HCEC 1CT (cell line): ENCODE data around the gene ECI1.
"Not testable (repeated sequence)": the region's sequence is repeated elsewhere in the genome, so short reads cannot be mapped to it uniquely, and the experiment has no call there.

Source experiments
- DNase-seq: peaks from one replicate; pipeline ENCODE4 v3.0.0-alpha.2; 2017

ECI1 gene

DNA sequence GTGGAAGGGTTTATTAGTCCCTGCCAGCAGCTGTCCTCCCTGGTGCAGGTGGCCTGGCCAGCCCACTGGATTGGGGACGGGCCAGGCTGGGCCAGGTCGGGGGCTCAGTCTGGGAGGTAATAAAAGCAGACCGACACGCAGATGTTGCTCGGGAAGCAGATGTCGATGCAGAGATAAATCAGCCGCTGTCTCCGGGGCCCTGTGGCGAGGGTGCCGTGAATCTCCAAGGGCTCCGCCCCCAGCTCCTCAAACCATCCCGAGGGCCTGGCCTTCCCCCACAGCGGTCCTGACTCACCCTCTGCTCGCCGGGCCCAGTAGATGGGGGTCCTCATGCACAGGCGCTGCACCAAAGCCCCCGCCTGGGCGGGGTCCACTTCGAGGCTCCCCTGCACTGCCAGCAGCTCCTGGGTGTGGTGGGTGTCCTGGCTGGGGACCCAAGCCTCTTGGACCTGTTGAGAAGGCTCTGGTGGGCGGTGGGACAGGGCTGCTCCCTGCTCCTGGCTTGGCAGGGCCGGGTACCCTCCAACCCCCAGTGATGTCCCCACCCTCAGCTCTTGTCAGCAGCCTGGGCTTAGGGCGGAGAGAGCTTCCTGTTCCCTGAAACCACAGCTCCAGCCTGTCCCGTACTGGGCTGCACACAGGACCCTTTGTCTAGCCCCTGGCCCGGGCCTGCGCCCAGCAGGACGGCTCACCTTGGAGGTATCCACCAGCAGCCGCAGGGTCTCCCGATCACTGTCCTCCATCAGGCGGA, 42.0 kb downstream of the ECI1 start:
- no peak for DNase-seq

DNA sequence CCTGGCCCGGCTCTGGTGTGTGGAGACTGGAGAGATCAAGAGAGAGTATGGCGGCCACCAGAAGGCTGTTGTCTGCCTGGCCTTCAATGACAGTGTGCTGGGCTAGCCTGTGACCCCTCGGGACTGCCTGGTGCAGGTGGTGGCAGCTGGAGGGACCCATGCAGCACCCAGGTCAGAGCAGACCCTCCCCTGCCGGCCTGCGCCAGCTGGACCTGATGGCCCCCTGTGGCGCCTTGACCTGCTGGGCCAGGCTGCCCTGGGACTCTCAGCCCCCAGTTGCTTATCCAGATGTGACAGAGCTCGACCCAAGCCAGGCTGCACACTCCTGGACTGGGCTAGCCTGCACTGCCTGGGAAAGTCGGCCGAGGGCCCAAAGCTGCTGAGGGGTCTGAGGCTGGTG, 42.6 kb downstream of the ECI1 start:
- no peak for DNase-seq

DNA sequence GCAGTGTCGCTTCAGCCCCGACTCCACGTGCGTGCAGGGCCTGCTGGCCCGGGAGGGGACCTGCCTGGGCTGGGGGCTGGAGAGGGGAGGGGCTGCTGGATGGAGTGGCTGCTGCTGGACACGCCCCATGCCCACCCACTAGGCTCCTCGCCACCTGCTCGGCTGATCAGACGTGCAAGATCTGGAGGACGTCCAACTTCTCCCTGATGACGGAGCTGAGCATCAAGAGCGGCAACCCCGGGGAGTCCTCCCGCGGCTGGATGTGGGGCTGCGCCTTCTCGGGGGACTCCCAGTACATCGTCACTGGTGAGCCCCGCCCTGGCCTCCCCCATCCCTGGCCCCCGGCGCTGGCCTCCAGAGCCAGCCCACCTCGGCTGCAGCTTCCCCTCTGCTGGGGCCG, 43.1 kb downstream of the ECI1 start:
- no peak for DNase-seq

DNA sequence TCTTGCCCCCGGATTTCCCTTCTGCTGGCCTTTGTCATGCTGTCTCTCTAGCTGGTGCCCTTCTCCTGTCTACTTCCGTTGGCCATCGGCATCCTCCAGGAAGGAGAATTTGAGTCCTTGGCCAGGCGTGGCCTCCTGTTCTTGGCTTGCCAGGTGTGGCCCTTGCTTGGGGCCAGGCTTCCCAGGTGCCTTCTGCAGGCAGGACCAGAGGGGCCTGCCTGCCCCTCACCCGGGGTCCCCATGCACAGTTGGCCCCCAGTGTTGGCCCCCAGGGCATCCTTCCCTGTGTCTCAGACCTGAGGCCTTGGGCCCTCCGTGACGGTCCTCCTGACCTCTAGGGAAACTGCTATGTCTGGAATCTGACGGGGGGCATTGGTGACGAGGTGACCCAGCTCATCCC, 43.5 kb downstream of the ECI1 start:
- DNase-seq = no peak

DNA sequence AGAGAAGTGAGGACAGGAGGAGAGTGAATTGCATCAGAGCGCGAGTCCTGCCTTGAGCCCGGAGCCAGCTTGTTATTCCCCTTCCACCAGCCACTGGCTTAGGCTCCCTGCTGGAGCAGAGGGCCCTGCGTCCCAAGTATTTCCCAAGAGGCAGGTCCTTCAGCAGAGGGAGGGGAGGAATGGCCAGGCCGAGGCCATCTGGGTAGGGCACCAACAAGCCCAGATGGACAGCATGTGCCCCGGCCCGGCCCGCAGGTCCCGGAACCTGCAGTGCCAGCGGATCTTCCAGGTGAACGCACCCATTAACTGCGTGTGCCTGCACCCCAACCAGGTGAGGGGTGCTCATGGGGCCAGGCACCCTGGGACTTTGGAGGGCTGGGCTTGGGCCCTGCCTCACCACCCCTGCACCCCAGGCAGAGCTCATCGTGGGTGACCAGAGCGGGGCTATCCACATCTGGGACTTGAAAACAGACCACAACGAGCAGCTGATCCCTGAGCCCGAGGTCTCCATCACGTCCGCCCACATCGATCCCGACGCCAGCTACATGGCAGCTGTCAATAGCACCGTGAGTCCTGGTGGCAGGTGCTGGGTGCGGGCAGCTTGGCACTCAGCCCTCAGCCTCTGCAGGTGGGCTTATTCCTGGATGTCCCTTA, 44.5 kb downstream of the ECI1 start:
- no peak for DNase-seq

DNA sequence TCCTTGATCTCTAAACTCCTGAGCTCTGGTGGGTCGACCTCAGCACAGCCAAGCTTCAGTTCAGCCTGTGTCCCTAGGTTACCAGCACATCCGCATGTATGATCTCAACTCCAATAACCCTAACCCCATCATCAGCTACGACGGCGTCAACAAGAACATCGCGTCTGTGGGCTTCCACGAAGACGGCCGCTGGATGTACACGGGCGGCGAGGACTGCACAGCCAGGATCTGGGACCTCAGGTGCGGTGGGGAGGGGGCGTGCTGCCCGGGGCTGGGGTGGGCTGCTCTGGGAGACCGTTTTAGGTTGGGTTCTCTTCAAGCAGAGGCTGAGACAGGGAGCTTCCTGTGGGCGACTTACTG, 45.0 kb downstream of the ECI1 start:
- DNase-seq = no peak

DNA sequence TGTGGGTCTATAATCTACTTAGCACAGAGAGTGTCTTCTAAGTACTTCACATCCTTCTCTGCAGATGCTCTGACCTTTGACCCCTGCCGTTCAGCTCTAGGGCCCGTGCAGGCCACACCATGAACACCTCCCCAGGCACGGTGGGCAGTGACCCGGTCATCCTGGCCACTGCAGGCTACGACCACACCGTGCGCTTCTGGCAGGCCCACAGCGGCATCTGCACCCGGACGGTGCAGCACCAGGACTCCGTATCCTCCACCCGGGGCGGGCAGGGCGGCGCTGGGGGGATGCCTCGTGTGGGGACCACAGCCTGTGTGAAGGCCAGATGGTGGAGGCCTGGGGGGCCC, 45.4 kb downstream of the ECI1 start:
- DNase-seq = peak; percentile 15

DNA sequence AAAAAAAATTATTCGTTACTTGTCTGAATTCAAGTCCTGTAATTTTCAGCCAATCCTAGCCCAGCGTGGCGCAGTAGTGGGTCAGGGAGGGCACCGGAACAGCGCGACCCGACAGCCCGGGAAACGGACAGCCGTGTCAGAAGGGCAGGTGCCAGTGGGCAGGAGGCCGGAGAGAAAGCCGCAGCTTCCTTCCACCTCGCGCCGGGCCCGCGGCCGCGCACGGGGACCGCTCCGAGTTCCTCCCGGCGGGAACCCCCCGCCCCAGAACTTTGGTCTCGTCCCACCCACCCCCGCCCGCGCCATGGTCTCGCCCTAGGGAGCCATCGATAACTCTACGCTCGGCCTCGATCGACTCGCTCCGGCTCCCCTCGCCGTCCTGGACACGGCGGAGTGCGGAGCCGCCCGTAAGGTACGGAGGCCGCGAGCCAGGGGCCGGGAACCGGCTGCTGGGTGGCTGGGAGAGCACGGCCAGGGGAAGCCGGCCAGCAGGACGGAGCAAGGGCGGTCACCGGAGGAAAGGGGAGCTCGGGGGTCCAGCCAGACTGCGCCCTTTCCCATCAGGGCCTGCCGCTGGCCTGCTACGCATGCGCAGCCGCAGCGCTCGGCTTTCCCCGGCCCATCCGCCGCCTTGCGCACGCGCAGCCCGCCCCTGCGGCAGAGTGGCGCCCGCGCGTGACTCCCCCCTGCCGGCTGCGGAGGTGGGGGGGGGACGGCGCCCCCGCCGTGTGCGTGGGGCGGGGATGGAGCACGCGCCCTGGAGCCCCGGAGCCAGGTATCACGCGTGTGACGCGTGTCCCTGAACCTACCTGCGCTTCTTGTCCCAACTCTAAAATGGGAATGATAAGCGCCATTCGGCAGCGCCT, 46.1 kb downstream of the ECI1 start, which contains the start of gene MLST8:
Gene MLST8 (plus strand): TSS at position 351 of the 863 bp plus-strand sequence. CDS start 632 bp downstream, outside the sequence.
- peak; percentile 74 for DNase-seq

DNA sequence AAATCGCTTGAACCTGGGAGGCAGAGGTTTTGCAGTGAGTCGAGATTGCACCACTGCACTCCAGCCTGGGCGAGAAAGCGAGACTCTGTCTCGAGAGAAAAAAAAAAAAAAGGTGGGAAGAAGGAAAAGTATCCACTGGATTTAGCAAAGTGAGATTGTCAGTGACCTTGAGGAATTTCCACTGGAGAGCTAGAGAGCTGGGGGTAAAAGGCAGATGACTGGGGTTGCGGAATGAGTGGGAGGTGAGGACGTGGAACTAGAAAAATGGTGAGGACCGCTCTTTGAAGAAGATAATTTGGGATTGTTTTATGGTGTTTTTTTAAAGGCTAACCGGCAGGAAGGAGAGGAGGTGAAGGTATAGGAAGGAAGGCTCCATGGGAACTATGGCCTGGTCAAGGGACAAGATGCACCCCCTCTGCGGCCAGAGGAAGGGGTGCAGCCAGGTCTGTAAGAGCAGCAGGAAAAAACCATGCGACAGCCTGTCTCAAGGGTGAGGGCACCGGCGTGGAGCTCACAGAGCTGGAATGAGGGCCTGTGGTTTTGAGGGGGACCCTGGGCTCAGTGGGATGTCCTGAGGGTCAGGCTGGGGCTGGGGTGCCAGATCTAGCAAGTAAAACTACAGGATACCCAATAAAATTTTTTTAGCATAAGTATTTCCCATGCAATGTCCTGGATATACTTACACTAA, 46.8 kb downstream of the ECI1 start:
- DNase-seq = no peak

DNA sequence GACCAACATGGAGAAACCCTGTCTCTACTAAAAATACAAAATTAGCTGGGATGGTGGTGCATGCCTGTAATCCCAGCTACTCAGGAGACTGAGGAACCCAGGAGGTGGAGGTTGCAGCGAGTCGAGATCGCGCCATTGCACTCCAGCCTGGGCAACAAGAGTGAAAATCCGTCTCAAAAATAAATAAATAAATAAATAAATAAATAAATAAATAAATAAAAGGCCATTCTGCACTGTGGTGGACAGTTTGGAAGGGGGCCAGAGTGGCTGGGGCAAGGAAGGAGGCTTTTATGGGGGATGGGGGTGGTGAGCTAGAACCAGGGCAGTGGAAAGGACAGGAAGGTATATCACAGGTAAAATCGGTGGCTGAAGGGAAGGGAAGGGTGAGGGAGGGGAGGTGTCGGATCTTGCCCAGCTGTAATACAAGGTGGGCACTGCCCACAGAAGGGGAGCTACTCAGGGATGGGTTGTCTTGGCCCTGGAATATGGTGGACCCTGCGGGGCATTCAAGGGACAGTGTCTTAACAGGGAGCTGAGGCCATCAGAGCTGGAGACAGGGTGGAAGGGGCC, 48.2 kb downstream of the ECI1 start:
- DNase-seq = not testable (repeated sequence)

DNA sequence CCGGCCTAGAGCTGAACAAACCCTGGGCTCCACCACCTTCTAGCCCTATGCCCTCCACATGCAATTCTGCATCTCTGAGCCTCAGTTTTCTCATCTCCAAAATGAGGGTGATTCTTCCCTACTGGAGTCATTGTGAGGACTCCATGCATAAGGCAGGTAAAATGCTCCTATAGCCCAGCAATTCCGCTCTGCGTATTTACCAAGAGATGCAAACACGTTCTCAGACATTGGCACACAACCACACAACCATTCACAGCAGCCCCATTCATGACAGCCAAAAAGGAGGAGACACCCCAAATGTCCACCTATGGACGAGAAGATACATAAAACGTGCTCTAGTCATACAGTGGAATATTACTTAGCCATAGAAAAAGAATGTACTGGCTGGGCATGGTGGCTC, 51.1 kb downstream of the ECI1 start:
- DNase-seq = no peak

DNA sequence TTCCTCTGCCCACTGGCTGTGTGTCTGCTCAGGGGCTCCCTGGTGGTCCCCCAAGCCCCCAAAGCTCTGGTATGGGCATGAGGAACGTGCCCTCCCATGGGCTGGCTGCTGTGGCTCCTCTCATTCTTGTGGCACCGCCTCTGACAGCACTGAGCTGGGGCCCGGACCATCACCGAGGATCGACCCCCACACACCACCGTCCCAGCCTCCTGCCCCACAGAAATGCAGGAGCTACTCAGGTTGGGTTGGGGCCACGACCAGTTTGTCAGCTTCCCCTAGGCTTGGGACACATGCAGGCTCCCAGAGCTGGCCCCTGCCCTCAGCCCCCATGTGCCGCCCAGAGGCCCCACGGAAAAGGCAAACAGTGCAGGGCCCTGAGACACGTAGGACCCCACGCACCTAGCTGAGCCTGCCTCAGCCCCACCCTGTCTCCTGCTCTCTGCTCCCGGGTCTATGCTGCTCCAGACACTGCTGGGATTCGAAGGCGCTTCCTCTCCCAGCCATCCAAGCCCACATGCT, 51.7 kb downstream of the ECI1 start:
- DNase-seq = no peak

DNA sequence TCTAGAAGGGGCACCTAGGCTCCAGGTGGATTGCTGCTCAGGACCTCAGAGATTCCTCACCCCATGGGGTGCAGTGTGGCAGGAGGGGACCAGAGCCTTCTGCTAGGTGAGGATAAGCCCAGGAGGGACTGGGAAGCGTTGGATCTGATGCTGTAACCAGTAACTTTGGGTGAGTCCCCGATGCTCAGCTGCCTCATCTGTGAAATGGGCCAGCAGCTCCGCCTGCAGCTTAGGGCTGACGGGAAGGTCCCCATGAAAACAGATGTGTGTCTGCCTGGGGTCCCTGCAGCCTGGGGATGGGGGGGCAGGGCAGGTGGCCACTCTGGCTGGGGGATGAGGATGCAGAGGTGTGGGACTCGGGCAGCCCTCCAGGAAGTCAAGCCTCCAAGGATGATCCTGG, 52.3 kb downstream of the ECI1 start:
- DNase-seq = no peak

DNA sequence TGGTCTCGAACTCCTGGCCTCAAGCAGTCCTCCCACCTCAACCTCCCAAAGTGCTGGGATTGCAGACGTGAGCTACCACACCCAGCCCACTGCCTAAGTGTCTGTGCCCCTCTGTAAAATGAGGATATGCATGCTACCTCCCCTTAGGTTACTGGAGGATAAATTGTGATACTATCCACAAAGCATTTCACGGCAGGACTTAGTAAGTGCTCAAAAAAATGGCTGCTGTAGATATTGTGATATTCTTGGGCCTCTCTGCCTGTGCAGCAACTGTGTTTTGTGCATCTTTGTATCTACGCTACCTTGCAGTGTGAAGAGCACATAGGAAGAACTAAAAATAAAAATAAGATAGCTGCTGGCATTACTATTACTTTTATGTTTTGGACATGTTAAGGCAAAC, 53.1 kb downstream of the ECI1 start:
- DNase-seq = no peak

DNA sequence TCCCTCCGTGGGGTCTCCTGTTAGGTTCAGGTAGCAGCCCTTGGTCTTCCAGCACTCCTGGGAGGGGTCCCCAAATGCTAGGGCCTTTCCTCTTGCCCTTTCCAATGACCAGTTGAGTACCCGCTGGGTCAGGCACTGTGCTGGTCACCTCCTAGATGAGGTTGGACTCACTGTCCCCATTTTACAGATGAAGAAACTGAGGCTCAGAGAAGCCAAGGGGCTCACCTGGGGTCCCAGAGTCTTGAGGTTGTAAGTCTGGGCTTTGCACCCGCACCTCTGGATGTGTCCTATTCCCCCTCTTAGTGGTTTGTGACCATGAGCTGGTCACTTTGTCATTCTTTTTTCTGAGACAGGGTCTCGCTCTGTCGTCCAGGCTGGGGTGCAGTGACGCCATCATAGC, 53.6 kb downstream of the ECI1 start:
- no peak for DNase-seq

DNA sequence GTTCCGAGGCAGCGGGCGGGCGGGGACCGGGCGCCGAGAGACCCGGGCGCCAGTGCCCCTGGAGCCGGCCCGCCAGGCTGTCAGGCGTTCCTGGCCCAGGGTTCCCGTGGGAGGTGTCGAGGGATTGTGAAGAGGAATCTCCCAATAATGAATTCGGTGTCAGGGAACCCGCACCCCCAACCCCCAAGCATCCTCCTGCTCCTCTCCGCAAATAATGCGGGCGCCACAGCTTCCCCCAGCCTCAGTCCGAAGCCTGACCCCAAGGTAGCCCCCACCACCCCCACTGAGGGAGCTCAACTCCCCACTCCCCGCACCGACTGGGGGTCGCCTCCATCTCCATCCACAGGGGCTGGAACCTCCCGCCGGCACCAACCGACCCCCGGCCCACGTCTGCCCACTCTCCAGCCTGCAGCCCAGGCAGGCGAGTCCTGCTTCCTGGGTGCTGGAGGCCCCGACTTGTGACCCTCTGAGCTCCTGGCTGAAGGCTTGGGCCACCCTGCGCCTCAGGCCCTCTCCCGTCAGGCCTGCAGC, 54.3 kb downstream of the ECI1 start:
- DNase-seq = no peak

DNA sequence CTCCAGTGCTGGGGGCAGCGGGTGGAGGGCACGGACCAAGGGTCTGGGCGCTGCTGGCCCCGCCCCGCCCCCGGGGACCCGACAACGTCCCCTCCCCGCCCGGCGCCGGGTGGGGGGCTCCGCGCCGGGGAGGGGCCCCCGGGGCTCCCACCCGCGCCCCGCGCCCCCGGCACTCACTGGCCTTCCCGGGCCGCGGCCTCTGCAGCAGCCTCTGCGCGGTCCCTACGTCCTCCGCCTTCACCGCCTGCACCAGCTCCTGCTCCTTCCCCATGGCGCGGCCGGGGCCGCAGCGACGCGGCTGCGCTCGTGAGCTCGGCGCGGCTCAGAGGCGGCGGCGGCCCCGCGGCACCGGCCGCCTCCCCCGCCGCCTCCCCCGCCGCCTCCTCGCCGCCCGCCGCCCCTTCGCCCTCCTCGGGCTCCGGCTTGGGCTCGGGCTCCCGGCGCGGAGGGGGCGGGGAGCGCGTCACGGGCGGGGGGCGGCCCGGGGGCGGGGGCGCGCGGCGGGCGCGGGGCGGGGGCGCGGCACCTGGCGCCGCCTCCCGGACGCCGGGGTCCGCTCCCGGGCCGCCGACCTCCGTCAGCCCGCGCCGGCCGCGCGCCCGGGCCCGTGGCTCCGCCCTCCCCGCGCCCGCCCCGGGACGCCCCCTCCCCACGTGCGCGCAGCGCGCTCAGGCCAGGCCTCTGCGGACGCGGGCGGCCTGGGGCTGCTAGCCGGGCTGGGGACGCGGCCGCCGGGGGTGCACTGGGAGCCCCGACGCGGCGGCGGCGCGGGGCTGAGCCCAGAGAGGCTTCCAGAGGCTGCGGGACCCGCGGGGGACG, 55.0 kb downstream of the ECI1 start, which contains the start of gene CASKIN1:
Gene CASKIN1 (minus strand): TSS at position 444 of the 819 bp plus-strand sequence. CDS start 173 bp downstream, at position 271.
- no peak for DNase-seq

DNA sequence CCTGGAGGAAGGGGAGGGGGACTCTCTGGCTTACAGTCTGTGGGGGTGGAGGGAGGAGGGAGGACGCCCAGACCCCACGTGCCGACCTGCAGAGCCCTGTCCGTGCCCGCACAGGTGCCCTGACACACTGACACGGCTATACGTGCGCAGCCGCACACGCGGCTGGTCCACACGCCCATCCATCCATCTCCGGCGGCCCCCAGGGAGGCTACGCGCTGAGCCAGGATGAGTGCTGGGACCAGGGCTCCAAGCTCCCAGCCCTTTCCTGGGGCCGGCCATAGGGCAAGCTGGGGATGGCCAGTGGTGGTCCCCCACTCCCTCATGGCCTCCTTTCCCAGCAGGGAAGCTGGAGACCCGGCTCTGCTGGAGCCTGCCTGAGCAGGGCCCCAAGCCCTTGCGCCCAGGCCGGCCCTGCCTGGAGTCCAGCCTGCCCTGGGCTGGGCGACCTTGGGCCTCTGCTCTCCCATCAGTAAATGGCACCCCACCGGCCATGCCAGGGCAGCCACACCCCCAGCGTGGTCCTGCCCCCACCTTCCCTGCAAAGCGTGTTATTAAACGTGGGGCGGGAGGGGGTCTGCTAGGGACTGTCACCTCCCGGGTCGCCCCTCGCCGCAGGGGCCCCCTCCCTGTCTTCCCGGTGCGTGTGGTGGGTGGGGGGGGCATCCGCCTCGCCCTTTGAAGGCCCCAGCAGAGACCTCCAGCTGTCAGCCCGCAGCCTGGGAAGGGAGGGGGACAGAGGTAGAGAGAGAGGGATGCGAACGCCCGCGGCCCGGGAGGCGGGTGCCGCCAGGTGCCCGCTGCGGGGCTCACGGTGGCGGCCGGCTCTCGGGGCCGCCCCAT, 55.8 kb downstream of the ECI1 start:
- no peak for DNase-seq

DNA sequence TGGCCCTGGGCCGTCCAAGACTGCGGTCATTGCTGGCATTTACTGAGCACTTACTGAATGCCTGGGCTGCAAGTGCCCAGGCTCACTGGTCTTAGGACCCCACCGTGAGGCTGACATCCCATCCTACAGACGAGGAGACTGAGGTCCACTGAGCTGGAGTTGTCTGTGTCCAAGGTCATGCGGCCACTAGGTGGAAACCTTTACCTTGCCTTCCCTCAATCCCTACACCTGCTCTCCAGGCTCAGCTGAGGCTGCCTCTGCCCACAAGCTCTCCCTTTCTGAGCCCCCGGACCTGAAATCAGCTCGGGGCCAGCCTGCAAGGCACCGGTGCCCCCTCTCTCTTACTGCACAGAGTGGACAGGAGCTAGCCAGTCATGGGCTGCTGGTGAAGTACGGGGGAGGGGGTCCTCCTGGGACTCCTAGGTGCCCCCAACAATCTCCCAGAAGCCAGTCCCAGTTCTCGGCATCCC, 56.5 kb downstream of the ECI1 start:
- DNase-seq = peak; percentile 24

DNA sequence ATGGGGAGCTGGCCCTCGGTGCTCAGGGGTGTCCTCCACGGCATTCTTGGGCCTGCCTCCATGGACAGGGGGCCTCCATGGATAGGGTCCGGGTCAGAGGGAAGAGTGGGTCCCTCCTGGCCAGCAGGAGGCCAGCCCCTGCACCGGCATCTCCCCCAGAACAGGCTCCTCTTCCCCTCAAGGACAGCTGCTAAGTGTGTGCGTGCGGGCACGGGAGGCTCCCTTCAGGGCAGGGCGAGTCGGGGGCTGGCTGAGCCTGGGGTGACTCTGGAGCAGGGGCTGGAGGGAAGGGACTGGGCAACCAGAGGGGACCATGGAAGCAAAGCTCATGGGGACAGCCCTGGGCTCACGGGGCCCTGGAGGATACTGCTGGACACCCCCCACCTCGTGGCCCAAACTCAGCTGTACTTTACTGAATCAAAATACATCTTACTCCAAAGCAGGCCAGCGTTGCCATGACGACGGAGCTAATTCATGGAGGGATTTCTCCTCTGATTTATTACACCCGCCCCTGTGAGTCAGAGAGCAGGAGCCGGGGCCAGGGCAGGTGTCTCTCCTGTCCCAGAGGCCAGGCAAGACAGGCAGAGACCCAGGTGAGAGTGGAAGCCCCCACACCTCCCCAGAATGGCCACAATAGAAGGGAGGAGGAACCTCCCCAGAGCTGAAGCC, 57.1 kb downstream of the ECI1 start:
- DNase-seq = peak; percentile 58
